Subcutaneous abdominal adipose tissue (tissue), 5 donors: ENCODE results near the gene MAJIN.

Source experiments
- H3K27ac ChIP-seq: one replicate; pipeline ENCODE4 v1.7.0; 2013; ENCODE audit warnings: low read depth, mild to moderate bottlenecking, inconsistent platforms, low read length, moderate library complexity
- H3K27me3 ChIP-seq, 5 donors: one replicate each; pipeline ENCODE4 v1.7.0; 2013; ENCODE audit warnings: low read length in 5 of 5, inconsistent platforms in 1 of 5; ENCODE audit not compliant: control insufficient read depth in 5 of 5, insufficient read depth in 4 of 5
- H3K36me3 ChIP-seq, 5 donors: one replicate each; pipeline ENCODE4 v1.7.0; 2013; ENCODE audit warnings: low read length in 5 of 5; ENCODE audit not compliant: control insufficient read depth in 5 of 5, insufficient read depth in 5 of 5
- H3K4me1 ChIP-seq, 5 donors: one replicate each; pipeline ENCODE4 v1.7.0; 2013; ENCODE audit warnings: low read length in 5 of 5, mild to moderate bottlenecking in 3 of 5, moderate library complexity in 1 of 5; ENCODE audit not compliant: control insufficient read depth in 5 of 5, insufficient read depth in 5 of 5
- H3K4me3 ChIP-seq, 5 donors: one replicate each; pipeline ENCODE4 v1.7.0; 2013; ENCODE audit warnings: low read length in 5 of 5, low read depth in 1 of 5
- H3K9ac ChIP-seq, 5 donors: one replicate each; pipeline ENCODE4 v1.7.0; 2013; ENCODE audit warnings: low read length in 5 of 5, mild to moderate bottlenecking in 4 of 5, moderate library complexity in 3 of 5
- H3K9me3 ChIP-seq, 5 donors: one replicate each; pipeline ENCODE4 v1.7.0; 2013; ENCODE audit warnings: low read length in 5 of 5; ENCODE audit not compliant: control insufficient read depth in 5 of 5
- donor health status: healthy.
- donor health status: healthy.
- donor health status: healthy.
- donor health status: healthy.
- donor health status: healthy.

MAJIN gene

GRCh38 chr11:64916040-64916774, 55.7 kb downstream of the MAJIN start:
- no peaks in the 10 kb centered on the region for H3K9me3 ChIP-seq
- peaks cover 7 to 33% (median 28%) of the 10 kb centered on the region in 5 donors for H3K4me1 ChIP-seq
- peaks cover 0 to 33% (median 30%) of the 10 kb centered on the region in 5 donors for H3K36me3 ChIP-seq
- peak overlapping the region; percentile 54 for H3K27ac ChIP-seq
- peak overlapping the region; percentile 90 to 100 (median 92) for H3K4me3 ChIP-seq
- peak overlapping the region; percentile 89 to 99 (median 97) for H3K9ac ChIP-seq
- no peaks in the 10 kb centered on the region for H3K27me3 ChIP-seq

DNA sequence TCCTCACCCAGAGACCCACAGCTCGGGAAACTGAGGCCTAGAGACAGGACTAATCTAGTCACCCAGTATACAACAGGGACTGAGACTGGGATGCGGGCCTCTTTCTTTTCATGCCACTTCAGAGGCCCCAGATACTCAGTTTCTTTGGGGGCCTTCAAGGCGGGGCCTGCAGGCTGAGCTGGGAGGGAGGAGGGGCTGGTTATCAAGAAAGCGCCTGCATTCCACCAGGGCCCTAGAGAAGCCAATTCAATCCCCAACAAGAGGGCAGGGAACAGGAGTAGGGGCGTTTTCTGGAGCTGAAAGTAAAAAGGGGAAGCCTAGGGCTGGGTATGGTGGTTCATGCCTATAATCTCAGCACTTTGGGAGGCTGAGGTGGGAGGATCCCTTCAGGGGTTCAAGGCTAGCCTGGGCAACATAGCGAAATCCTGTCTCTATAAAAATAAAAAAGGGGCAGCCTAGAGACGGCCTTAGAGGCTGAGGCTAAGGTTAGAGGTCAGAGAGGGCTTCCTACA, 56.5 kb downstream of the MAJIN start:
- no peaks in the 10 kb centered on the region for H3K27me3 ChIP-seq
- peaks cover 0 to 41% (median 38%) of the 10 kb centered on the region in 5 donors for H3K36me3 ChIP-seq
- peaks cover 7 to 33% (median 28%) of the 10 kb centered on the region in 5 donors for H3K4me1 ChIP-seq
- H3K4me3 ChIP-seq: peak overlapping the region in 3 of 5 donors; percentile 92 to 100 (median 92)
- no peaks in the 10 kb centered on the region for H3K9me3 ChIP-seq
- no peak overlapping the region for H3K27ac ChIP-seq
- H3K9ac ChIP-seq: peak overlapping the region in 4 of 5 donors; percentile 96 to 99 (median 98)

- no peaks in the 10 kb centered on the region for H3K27me3 ChIP-seq
- H3K9me3 ChIP-seq: no peaks in the 10 kb centered on the region
- peaks cover 0 to 54% (median 51%) of the 10 kb centered on the region in 5 donors for H3K36me3 ChIP-seq
- H3K27ac ChIP-seq: no peak overlapping the region
- H3K9ac ChIP-seq: no peak overlapping the region
- peaks cover 7 to 33% (median 28%) of the 10 kb centered on the region in 5 donors for H3K4me1 ChIP-seq
- H3K4me3 ChIP-seq: no peak overlapping the region
Observed at GRCh38 chr11:64914123-64914522, 57.8 kb downstream of the MAJIN start.

- Histone ChIP-seq H3K27me3 (no peaks in the 10 kb centered on the region), H3K36me3 (peaks cover 0 to 62% (median 59%) of the 10 kb centered on the region in 5 donors), H3K4me3 (no peak overlapping the region), H3K9me3 (no peaks in the 10 kb centered on the region), H3K27ac (no peak overlapping the region), H3K4me1 (peaks cover 7 to 26% (median 24%) of the 10 kb centered on the region in 5 donors), H3K9ac (peak overlapping the region in 1 of 5 donors; percentile 12)
Observed at GRCh38 chr11:64913171-64913727, 58.7 kb downstream of the MAJIN start.

DNA sequence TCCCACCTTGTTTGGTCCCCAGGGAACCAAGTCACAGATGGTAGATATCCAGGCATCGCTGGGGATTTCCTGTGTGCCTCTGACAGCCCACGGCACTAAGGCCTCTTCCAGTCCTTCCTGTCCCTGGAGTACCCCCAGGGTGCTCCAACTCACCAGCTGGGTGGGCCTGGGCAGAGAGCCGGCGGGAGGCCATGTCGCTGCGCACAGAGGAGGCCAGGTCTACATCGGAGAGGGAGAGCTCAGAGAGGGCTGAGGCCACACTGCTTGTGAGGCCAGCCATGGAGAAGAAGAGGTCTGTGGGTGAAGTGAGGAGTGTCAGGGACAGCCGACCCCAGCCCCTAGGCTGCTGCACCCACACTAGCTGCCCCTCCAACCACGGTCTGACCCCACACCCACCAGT, 60.2 kb downstream of the MAJIN start:
- no peak overlapping the region for H3K4me3 ChIP-seq
- no peaks in the 10 kb centered on the region for H3K9me3 ChIP-seq
- H3K36me3 ChIP-seq: peaks cover 0 to 78% (median 72%) of the 10 kb centered on the region in 5 donors
- H3K4me1 ChIP-seq: peaks cover 4 to 16% (median 14%) of the 10 kb centered on the region in 5 donors
- no peak overlapping the region for H3K9ac ChIP-seq
- no peaks in the 10 kb centered on the region for H3K27me3 ChIP-seq
- no peak overlapping the region for H3K27ac ChIP-seq

- no peaks in the 10 kb centered on the region for H3K27me3 ChIP-seq
- peaks cover 2 to 10% (median 9%) of the 10 kb centered on the region in 5 donors for H3K4me1 ChIP-seq
- H3K4me3 ChIP-seq: no peak overlapping the region
- no peaks in the 10 kb centered on the region for H3K9me3 ChIP-seq
- H3K9ac ChIP-seq: no peak overlapping the region
- peaks cover 0 to 83% (median 78%) of the 10 kb centered on the region in 5 donors for H3K36me3 ChIP-seq
- H3K27ac ChIP-seq: no peak overlapping the region
Observed at GRCh38 chr11:64911142-64911541, 60.8 kb downstream of the MAJIN start.

- no peak overlapping the region for H3K27ac ChIP-seq
- H3K9me3 ChIP-seq: no peaks in the 10 kb centered on the region
- peaks cover 0 to 89% (median 83%) of the 10 kb centered on the region in 5 donors for H3K36me3 ChIP-seq
Observed at GRCh38 chr11:64910451-64911093, 61.3 kb downstream of the MAJIN start.

DNA sequence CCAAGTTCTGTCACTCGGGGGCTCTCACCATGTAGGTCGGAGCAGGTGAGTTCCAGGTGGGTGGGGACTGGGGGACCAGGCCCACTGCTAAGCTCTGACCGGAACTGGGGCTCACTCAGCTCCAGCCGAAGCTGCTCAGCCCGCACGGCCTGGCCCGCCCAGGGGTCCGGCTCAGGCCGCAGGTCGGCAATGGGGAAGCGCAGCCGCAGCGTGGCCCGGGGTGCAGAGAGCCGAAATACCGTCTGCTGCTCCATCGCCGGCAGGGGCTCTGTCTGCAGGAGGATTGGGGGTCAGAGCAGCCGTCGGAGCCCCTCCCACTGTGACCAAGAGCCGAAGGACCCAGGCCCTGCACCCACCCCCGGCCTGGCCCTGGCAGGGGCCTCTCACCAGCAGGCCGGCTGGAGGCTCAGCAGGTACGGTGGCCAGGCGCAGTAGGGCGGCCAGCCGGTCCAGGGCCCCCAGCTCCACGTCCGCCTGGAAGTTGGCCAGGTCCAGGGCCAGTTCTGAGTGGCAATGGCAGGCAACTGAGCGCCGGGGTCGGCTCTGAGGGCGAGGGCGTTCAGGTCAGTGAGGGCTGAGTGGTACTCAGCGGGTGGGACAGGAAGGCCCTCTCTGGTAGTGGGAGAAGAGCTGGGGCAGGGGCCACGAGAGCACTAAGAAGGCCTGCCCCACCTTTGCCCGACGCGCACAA, 62.1 kb downstream of the MAJIN start:
- Histone ChIP-seq H3K36me3 (peaks cover 0 to 96% (median 90%) of the 10 kb centered on the region in 5 donors), H3K4me3 (no peak overlapping the region), H3K4me1 (no peaks in the 10 kb centered on the region), H3K27ac (no peak overlapping the region), H3K9me3 (no peaks in the 10 kb centered on the region), H3K27me3 (no peaks in the 10 kb centered on the region), H3K9ac (no peak overlapping the region)

More at GRCh38 chr11:64910451-64911093, 61.3 kb downstream of the MAJIN start:
- Histone ChIP-seq H3K27me3 (no peaks in the 10 kb centered on the region), H3K4me3 (no peak overlapping the region), H3K9ac (no peak overlapping the region), H3K4me1 (peaks cover 0 to 5% (median 3%) of the 10 kb centered on the region in 5 donors)

GRCh38 chr11:64908766-64909165, 63.1 kb downstream of the MAJIN start:
- H3K9ac ChIP-seq: no peak overlapping the region
- H3K36me3 ChIP-seq: peaks cover 0 to 91% (median 84%) of the 10 kb centered on the region in 5 donors
- no peaks in the 10 kb centered on the region for H3K4me1 ChIP-seq
- H3K4me3 ChIP-seq: no peak overlapping the region
- no peak overlapping the region for H3K27ac ChIP-seq
- H3K9me3 ChIP-seq: no peaks in the 10 kb centered on the region
- no peaks in the 10 kb centered on the region for H3K27me3 ChIP-seq
